RPMI8226 (cell line): Measurements from ENCODE around the gene MYH14.

Source experiments
- DNase-seq: peaks from one replicate; pipeline ENCODE4 v3.0.0-alpha.2; 2015

The MYH14 gene

DNA sequence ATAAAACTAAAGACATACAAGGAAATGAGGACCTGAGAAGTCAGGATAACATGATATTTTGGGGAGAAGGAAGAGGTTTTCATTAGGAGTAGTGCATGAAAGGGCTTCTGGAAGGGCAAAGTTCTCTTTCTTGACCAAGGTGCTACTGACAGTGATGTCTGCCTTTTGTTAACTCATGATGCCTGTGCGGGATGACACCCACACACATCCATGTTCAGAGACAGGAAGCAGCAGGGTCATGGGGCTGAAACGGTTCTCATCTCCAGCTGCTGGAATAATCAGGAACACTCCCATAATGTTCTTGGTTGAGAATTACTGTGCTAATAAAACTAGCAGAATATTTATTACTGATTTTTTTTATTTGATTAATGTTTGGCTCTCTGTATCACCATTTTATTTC is 96.6 kb downstream of the MYH14 start:
- DNase-seq = no peak

DNA sequence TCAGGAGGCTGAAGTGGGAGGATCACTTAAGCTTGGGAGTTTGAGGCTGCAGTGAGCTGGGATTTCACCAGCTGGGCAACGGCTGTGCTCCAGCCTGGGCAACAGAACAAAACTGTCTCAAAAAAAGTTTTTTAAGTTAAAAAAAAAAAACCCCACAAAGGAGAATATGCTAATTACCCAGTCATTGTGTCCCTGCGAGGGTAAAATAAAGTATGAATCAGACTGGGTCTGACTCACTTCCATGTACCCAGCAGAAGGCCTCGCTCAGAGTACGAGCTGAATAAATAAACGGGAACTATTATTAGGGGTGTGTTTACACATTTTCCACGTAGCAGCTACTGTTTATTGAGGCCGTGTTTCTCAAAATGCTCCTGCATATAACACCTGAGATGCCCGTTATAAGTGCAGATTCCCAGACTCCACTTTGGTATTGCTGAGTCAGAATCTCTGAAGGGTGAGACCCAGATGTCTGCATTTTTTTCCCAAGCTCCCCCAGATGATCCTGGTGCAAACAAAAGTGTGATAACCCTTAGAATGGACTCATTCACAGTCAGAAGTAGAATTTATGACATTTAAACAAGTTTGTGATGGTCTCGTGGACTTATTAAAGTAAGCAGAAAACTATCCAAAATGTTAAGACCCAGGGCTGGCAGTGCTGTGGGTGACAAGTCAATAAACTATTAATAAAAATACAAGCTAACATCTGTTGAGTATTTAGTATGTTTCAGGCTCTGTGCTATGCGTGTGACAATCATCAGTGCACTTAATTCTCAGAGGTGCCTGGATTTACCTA is 97.6 kb downstream of the MYH14 start:
- no peak for DNase-seq

- DNase-seq = no peak
These were observed 98.2 kb downstream of the MYH14 start for GRCh38 chr19:50301607-50301971.

DNA sequence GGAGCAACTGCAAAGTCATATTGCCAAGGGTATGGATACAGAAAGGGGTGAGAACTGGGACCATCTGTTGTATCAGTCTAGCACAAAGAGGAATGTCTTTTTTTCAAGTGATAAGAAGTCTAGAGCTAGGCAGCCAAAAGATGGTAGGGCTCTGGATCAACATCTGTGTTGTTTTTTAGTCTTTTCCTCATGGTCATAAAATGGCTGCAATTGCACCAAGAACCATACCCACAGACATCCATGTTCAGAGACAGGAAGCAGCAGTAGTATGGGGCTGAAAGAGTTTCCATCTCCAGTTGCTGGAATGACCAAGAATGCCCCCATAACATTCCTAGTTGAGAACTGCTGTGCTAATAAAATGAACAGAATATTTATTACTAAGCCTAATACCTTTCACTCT is 100.1 kb downstream of the MYH14 start:
- no peak for DNase-seq

DNA sequence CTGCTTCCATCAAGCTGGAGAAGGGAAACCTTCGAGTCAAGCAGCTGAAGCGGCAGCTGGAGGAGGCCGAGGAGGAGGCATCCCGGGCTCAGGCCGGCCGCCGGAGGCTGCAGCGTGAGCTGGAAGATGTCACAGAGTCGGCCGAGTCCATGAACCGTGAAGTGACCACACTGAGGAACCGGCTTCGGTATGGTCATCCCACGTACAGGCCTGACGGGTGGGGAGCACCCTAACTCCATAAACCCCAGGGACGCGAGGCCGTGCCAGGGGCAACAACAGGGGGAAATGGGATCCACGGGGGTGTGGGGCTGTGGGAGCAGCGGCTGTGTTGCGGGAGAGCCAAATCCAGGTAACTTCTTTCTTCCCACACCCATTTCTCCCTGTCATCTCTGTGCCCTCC is 105.6 kb downstream of the MYH14 start:
- no peak for DNase-seq

- no peak for DNase-seq
These were observed 106.1 kb downstream of the MYH14 start for GRCh38 chr19:50309396-50310125.

GRCh38 chr19:50310759-50311465 is 107.5 kb downstream of the MYH14 start:
- DNase-seq = no peak

GRCh38 chr19:50311723-50312635 is 108.6 kb downstream of the MYH14 start:
- no peak for DNase-seq

GRCh38 chr19:50312967-50313811 is 109.8 kb downstream of the MYH14 start:
- no peak for DNase-seq

- peak; percentile 41 for DNase-seq
These were observed 110.6 kb downstream of the MYH14 start for GRCh38 chr19:50313812-50314536.

DNA sequence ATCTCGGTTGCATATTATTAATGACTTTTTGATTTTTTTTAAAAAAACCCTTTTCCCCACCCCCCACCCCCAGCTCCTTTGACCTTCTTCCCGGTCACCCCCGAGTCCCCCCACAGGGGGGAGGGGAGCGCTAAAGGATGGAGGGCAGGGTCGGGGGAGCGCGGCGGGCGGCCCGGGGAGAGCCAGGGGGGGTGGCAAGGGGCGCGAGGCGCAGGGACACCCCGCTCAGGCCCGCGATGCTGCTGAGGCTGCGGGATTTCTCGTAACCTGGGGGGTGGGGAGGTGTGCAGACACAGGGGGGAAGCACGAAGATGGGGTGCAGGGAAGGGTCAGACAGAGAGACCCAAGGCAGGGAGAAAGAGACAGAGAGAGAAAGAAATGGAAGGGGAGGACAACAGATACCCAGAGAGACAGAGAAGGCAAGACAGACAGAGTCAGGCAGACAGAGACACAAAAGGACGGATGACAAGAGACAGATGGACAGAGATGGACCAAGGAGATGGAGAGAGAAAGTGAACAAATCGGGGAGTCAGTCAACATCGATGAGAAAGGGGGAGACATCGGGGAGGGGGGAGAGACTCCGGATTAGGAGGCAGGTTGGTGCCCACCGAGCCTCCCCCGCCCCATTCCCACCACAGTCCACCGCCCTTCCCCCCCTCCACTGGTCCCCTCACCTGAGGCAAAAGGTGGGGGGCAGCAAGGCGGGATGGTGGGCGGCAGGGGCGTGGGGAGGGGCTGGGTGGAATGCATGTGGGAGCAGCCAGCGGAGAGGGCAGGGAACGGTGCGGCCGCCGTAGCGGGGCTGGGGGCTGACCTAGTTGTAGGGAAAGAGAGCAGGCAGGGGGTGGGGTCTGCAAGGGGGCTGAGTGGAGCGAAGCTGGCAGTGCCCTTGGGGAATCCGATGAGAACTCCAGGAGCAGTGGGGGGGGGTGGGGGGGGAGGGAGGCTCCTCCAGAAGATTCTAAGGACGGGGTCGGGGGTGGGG is 111.6 kb downstream of the MYH14 start:
- no peak for DNase-seq

GRCh38 chr19:50315773-50316448 is 112.5 kb downstream of the MYH14 start:
- DNase-seq = no peak

DNA sequence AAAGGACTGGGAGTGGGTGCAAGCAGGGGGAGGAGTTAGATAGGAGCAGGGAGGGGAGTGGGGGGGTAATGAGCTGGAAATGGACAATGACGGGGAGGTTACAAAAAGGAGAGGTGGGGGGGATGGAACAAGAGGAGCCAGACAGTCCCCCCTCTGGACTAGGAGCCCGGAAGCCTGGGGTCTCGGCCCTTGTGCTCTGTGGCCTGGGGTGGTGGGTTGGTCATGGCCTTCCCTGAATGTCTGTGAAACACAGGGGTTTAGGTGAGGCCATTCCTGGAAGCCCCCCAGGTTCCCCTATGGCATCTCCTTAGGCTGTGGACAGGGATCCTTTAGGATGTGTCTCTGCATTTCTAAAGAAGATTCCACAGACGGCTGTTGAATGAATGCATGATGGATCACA is 113.7 kb downstream of the MYH14 start:
- no peak for DNase-seq

DNA sequence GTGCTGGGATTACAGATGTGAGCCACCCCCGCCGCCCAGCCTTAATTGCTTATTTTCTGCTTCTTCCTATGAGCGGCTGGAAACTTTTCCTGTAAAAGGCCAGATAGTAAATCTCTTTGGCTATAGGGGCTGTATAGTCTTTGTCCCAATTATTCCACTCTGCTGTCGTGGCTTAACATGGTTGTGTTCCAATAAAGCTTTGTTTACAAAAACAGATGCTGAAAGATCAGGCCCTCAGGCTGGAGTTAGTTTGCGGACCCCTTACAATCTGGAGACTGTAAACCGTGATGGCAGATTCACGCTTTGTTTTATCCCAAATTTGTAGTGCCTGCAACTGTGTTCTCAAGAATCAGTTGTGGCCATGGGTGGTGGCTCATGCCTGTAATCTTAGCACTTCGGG is 115.0 kb downstream of the MYH14 start:
- DNase-seq = no peak

- no peak for DNase-seq
These were observed 115.7 kb downstream of the MYH14 start for GRCh38 chr19:50319156-50319555.

- no peak for DNase-seq
These were observed 116.6 kb downstream of the MYH14 start for GRCh38 chr19:50320051-50320450.

DNA sequence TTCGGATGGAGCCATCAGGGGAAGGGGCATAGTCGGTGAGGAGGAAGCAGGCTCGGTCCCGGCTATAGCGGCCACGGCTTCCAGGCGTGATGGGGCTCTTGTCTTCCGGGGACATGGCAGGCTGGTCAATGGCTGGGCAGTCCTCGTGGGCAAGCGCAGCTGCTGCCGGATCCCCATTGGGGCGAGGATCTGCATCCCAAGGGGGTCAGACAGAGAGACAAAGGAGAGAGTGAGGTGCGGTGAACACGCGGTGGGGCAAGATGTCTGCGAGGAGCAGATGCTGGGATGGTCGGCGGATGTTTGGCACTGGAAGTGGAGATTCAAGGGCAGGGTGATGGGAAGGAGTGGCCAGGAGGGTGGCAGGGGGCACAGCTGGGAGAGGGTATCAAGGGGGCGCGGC is 117.2 kb downstream of the MYH14 start:
- DNase-seq = no peak

DNA sequence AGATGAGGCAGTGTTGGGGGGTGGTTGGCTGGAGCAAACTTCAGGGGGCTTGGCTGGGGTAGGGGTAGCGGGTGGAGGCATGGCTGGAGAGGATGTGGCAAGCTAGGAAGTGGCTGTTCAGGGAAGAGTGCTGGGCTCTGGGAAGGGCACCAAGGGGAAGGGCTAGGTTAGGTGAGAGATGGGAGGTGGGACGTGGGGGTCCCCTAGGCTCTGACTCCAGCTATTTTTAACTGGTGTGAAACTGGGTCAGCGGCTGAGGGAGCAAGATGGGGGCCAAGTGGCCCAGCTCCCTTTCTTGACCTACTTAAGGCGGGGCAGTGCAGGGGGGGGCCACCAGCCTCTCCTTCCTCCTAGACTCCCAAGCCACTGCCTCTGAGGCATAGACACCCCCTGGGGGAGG is 118.4 kb downstream of the MYH14 start:
- no peak for DNase-seq

GRCh38 chr19:50322234-50322633 is 118.8 kb downstream of the MYH14 start:
- DNase-seq = no peak
